Stimulated activated CD8-positive, alpha-beta memory T cell treated with anti-CD3 and anti-CD28 coated beads, Interleukin-2, amount 100 ng/mL, for 1 hour (primary cell): Measurements from ENCODE around the gene BDP1.
"Not testable (repeated sequence)": the region's sequence is repeated elsewhere in the genome, so short reads cannot be mapped to it uniquely, and the experiment has no call there.

Experiments used
- DNase-seq, 2 donors: peaks; one replicate each; pipeline ENCODE4 v3.0.0-alpha.2; 2020; ENCODE audit warnings: low read depth in 2 of 2

The BDP1 gene

GRCh38 chr5:71569748-71570509 is 114.5 kb downstream of the BDP1 start:
- DNase-seq: no peak

DNA sequence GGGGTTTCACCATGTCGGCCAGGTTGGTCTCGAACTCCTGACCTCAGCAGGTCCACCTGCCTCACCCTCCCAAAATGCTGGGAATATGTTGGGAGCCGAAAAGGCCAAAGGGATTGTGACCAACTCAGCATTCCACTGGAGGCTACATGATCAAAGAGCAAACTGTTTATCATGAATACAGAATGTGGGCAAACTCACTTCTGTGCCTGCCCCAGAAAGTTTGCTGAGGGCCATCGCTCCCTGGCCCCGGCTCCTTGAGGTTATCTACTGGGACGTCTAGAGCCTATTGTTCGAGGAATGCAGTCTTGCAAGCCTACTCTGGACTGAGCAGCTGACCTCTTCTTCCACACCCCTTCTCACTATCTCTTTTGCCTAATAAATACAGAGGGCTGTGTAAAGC is 116.4 kb downstream of the BDP1 start:
- DNase-seq: not testable (repeated sequence)

DNA sequence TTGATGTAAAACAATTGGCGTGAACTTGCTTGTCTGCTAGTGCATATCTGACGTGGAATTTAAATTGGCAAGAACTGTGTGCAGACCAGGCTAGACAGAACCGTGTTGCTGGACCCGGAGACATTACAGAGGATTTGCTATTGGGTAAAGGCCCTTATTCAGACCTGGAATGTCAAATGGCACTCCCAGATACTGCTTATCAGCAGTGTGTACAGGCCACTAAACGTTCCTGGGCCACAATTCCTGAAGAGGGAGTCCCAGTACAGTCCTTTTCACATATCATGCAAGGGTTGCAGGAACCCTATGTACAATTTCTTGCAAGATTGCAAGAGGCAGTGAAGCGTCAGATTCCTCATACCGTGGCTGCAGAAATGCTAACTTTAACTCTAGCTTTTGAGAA is 118.1 kb downstream of the BDP1 start:
- no peak for DNase-seq

- not testable (repeated sequence) for DNase-seq
Measured at GRCh38 chr5:71575588-71575987, 120.1 kb downstream of the BDP1 start.

- no peak for DNase-seq
Measured at GRCh38 chr5:71576241-71576640, 120.8 kb downstream of the BDP1 start.

DNA sequence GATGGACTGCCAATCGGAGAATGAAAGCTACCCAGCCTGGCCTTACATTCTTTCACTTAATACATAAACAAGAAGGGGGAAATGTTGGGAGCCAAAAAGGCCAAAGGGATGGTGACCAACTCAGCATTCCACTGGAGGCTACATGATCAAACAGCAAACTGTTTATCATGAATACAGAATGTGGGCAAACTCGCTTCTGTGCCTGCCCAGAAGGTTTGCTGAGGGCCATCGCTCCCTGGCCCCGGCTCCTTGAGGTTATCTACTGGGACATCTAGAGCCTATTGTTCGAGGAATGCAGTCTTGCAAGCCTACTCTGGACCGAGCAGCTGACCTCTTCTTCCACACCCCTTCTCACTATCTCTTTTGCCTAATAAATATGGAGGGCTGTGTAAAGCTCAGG is 122.4 kb downstream of the BDP1 start:
- DNase-seq: not testable (repeated sequence)

DNA sequence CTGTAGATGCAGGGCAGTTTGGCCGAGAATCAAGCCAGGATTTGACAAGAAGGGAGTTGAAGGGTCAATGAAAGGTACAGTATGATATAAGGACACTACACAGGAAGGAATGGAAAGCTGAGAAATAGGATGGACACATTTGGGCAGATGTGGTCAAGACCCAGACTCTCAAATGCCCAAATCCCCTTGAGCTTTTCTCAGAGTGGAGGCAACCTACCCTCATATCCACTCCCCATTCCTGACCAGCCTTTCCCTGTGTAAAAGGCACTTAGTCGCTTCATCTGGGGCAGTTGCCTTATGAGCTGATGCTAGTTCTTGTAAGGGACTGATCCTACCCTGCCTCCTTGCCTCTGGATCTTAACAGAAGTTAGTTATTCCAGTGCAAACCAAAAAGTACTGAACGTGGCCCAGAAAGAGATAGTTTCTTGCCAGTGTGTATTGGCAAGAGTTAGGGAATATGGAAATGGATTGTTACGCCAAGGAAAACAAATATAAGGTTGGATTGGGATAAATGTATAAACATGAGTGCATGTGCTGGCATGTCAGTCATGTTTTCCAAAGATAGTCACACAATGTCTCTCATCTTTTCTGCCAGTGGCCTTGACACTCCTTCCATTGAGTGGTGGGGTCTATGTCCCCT is 127.6 kb downstream of the BDP1 start:
- DNase-seq: no peak

- DNase-seq: no peak
Measured at GRCh38 chr5:71586052-71586940, 130.8 kb downstream of the BDP1 start.

DNA sequence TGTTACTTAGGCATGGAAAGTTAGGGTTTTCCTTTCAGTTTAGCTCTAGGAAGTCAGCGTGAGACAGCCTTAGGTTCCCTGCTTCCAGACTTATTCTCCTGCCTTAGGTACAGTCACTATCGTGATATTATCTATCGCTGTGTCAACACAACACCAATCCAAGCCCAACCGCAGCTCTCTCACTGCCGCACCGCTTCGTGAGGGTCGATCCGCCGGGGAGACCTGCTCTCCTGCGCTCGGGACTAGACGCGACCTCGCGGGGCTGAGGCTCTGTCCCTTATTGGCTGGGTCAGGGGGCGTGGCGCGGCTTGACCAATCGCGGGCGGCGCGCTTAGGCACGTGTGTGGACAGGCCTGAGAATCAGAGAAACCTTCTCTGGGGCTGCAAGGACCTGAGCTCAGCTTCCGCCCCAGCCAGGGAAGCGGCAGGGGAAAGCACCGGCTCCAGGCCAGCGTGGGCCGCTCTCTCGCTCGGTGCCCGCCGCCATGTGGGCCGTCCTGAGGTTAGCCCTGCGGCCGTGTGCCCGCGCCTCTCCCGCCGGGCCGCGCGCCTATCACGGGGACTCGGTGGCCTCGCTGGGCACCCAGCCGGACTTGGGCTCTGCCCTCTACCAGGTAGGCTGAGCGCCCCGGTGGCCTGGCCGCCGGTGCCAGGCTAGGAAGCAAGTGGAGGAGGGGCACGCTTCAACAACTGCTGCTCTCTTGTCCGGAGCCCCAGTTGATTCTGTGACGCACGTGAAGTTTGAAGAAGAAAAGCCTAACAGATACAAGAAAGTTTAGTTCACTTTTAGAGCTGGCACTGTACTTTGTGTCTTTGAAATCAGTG is 131.7 kb downstream of the BDP1 start, which contains the start of gene MCCC2:
Gene MCCC2 (plus strand): TSS at position 400 of the 825 bp plus-strand sequence. CDS start 86 bp downstream, at position 486.
- peak; percentile 89 to 91 for DNase-seq

DNA sequence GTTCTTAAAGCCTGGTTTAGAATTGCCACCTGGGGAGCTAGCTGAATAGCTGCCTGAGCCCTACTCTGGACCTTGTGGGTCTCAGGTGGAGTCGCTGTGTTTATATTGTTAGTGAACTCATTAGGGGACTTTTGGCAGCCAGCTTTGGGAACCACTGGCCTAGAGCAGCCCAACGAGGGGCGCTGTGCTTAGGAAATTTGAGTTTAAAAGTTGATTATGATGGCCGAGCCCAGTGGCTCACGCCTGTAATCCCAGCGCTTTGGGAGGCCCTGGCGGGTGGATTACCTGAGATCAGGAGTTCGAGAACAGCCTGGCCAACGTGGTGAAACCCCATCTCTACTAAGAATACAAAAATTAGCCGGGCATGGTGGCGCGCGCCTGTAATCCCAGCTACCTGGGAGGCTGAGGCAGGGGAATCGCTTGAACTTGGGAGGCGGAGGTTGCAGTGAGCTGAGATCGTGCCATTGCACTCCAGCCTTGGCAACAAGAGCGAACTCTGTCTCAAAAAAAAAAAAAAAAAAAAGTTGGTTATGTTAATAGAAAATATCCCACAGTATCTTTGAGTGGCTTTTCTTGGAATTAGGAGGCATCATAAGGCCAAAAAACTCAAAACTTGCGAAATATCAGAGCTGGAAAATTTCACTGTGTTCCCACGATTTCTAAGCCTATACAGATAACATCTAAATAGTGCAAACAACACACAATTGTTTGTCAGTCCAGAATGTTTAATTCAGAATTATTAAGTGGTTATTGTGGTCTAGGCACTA is 132.5 kb downstream of the BDP1 start:
- no peak for DNase-seq

- DNase-seq: no peak
Measured at GRCh38 chr5:71588533-71588885, 133.1 kb downstream of the BDP1 start.

GRCh38 chr5:71589903-71590302 is 134.5 kb downstream of the BDP1 start:
- no peak for DNase-seq

DNA sequence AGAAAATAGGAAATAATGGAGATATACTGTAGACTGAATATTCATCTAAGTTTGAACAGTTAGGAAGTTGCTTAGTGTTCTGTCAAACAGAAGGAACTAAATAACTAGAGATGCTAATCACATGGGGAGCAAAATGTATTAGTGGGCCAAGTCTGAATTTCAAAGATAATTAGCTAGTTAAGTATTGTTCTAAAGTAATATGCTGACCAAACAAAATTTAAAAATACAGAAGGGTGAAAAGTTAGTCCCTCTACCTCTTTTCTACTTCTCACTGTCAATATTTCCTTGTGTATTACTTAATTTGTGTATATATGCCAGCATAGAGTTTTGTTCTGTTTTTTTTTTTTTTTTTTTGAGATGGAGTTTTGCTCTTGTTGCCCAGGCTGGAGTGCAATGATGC is 135.6 kb downstream of the BDP1 start:
- DNase-seq: no peak

DNA sequence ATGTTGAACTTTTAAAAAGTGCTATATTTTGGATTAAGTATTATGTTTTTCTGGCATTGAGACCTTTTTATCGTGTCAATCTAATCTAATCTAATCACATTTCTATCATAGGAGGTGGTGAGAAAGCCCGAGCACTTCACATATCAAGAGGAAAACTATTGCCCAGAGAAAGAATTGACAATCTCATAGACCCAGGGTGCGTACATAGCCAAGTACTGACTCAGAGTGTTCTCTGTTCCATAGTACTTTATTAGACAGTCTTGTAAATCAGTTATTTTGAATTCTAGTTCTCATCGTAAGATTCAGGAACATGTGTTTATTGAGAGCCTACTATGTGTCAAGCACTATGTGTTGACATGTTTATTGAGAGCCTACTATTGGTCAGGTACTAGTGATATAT is 140.7 kb downstream of the BDP1 start:
- no peak for DNase-seq

DNA sequence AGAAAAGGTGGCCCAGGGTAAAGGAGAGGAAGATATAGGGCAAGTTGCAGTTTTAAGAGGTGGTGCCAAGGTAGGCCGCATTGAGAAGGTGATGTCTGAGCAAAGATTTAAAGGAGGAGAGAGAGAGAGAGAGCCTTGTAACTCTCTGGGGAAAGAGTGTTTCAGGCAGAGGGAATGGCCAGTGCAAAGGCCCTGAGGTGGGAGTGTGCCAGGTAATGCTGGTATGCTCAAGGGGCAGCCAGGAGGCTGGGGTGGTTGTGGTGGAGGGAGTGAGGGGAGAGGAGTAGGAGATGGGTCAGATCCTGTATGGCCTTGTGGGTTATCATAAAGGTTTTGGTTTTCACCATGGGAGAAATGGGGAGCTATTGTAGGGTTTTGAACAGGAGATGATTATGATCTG is 141.6 kb downstream of the BDP1 start:
- DNase-seq: no peak

GRCh38 chr5:71600783-71601182 is 145.3 kb downstream of the BDP1 start:
- no peak for DNase-seq

DNA sequence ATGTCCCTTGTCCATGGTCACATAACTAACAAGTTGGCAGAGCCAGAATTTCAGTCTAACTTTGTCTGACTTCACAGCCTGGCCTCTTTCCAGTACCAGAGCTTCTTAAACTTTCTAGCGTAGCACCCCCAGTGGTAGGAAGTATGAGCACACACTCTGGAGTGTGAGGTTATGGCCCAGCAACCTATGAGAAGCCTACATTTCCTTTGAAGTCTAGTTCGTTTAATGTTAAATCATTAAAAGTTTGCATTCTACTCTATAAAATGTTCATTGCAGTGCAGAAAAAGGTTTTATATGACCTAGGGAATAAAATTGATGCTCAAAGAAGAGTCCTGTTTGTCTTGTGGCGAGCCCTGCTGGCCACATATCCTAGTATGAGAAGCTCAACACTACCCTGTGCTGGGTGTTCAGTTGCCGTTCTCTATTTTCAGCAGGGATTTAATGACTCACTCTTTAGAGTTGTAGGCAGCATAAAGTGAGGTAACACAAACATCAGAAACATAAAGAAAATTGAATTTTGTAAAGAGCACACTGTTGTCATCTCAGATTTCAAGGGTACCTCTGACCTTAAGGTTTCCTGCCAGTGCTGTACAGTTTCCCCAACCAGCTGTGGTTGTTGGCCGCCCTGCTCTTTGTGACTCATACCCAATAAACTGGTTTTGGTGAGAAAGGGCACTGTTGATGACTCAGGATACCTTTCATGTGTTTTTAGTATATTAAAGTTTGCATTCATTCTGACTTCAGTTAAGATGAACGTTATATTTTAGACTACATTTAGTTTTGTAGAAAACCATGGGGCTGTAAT is 146.0 kb downstream of the BDP1 start:
- DNase-seq: peak; percentile 44 to 46

GRCh38 chr5:71609916-71610315 is 154.5 kb downstream of the BDP1 start:
- DNase-seq: not testable (repeated sequence)

DNA sequence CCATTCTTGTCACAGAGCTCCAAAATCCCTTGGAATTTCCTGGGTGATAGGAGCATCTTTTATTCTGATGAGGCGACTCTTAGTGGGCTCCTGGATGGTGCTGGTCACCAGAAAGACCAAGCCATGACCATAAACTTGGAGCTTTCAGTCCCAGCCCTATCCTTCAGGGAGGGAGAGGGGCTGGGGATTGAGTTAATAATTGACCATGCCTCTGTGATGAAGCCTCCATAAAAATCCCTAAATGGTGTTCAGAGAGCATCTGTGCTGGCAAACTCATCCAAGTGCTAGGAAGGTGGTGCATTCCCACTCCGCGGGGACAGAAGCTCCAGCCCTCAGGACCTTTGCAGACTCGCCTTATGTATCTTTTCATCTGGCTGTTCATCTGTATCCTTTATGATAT is 160.4 kb downstream of the BDP1 start:
- DNase-seq: no peak
